SK-N-SH (cell line): ENCODE results near the gene CRYM. TPM values are rescaled to one million over a fixed set of nuclear protein-coding genes. Genes with fewer than 3 reads are reported as not detected.
A peak's percentile ranks its signal among the peaks of the same experiment; 100 is the strongest.

ENCODE experiments used
- CTCF ChIA-PET: fragments of 300-600, 350-600 bp; formaldehyde crosslinking; extraction: SDS; loops from one replicate; lab custom pipeline; 2021; lab: Yijun Ruan, JAX
- POLR2A ChIA-PET: fragments of 350-600 bp; sonication (Branson Sonifier 250); formaldehyde crosslinking; extraction: SDS; loops from one replicate; lab custom pipeline; 2020; ENCODE audit warnings: antibody characterized with exemption, inconsistent platforms; lab: Yijun Ruan, JAX
- DNase-seq: peaks from one replicate; pipeline ENCODE4 v3.0.0; 2012
- H2AFZ ChIP-seq: fragments of 200-600 bp; sonication (generic); 2 replicates; pipeline ENCODE4 v1.8.1; 2016; ENCODE audit warnings: antibody characterized with exemption, mild to moderate bottlenecking, low read depth
- H3F3A ChIP-seq: fragments of 200-600 bp; sonication (generic); replicated peaks from 2 replicates; pipeline ENCODE3; 2016; ENCODE audit warnings: antibody characterized with exemption, mild to moderate bottlenecking; ENCODE audit not compliant: insufficient read depth
- H3K27ac ChIP-seq, 2 experiments: fragments of 200-500 bp in 1 of 2; fragments of 200-600 bp in 1 of 2; sonication (Bioruptor generic) in 1 of 2; sonication (generic), shearing (Covaris generic) in 1 of 2; 2 replicates each; pipeline versions ENCODE4 v1.5.1 to v1.6.1; 2014 to 2016; ENCODE audit warnings: low read depth in 2 of 2, inconsistent platforms in 1 of 2, low read length in 1 of 2, mild to moderate bottlenecking in 1 of 2, mixed read lengths in 1 of 2
- H3K27me3 ChIP-seq: fragments of 200-600 bp; sonication (generic), shearing (Covaris generic); 2 replicates; pipeline ENCODE4 v1.6.1; 2016; ENCODE audit warnings: mixed run types; ENCODE audit not compliant: insufficient read depth
- H3K36me3 ChIP-seq, 2 experiments: fragments of 200-500 bp in 1 of 2; fragments of 200-600 bp in 1 of 2; sonication (Bioruptor generic) in 1 of 2; sonication (generic) in 1 of 2; replicated peaks in 1 of 2; 2 replicates each; pipeline versions ENCODE3 to v1.5.1; 2014 to 2016; ENCODE audit warnings: low read length in 1 of 2, mild to moderate bottlenecking in 1 of 2; ENCODE audit not compliant: insufficient read depth in 2 of 2, control insufficient read depth in 1 of 2
- H3K4me1 ChIP-seq, 2 experiments: fragments of 200-500 bp in 1 of 2; fragments of 200-600 bp in 1 of 2; sonication (Bioruptor generic) in 1 of 2; sonication (generic), shearing (Covaris generic) in 1 of 2; 2 replicates each; pipeline versions ENCODE4 v1.5.1 to v1.6.1; 2014 to 2016; ENCODE audit warnings: low read depth in 1 of 2, low read length in 1 of 2, mixed run types in 1 of 2; ENCODE audit not compliant: insufficient read depth in 2 of 2, control insufficient read depth in 1 of 2
- H3K4me2 ChIP-seq: fragments of 200-600 bp; sonication (generic), shearing (Covaris generic); 2 replicates; pipeline ENCODE4 v1.6.1; 2017; ENCODE audit warnings: mixed run types
- H3K4me3 ChIP-seq, 2 experiments: fragments of 200-500 bp in 1 of 2; fragments of 200-600 bp in 1 of 2; sonication (Bioruptor generic) in 1 of 2; sonication (generic), shearing (Covaris generic) in 1 of 2; 2 replicates each; pipeline versions ENCODE4 v1.5.1 to v1.8.1; 2014 to 2016; ENCODE audit warnings: low read depth in 2 of 2, inconsistent platforms in 1 of 2, low read length in 1 of 2, mild to moderate bottlenecking in 1 of 2, mixed read lengths in 1 of 2, moderate library complexity in 1 of 2
- H3K79me2 ChIP-seq: fragments of 200-600 bp; sonication (generic); 2 replicates; pipeline ENCODE4 v1.8.1; 2017; ENCODE audit warnings: mild to moderate bottlenecking; ENCODE audit not compliant: insufficient read depth
- H3K9ac ChIP-seq: fragments of 200-600 bp; sonication (generic); 2 replicates; pipeline ENCODE4 v1.6.1; 2017; ENCODE audit warnings: mixed run types
- H3K9me2 ChIP-seq: fragments of 200-600 bp; sonication (generic); 2 replicates; pipeline ENCODE4 v1.6.1; 2017; ENCODE audit warnings: mixed run types
- H3K9me3 ChIP-seq: fragments of 200-600 bp; sonication (generic); 2 replicates; pipeline ENCODE4 v1.6.1; 2017; ENCODE audit warnings: mixed run types, mild to moderate bottlenecking, moderate library complexity
- H4K20me1 ChIP-seq: fragments of 200-600 bp; sonication (generic); 2 replicates; pipeline ENCODE4 v1.6.1; 2017; ENCODE audit warnings: mild to moderate bottlenecking, mixed run types; ENCODE audit not compliant: insufficient read depth
- ELF1 ChIP-seq: IDR thresholded peaks from 2 replicates; pipeline ENCODE4 v1.4.0; 2012
- EP300 ChIP-seq, 2 experiments: IDR thresholded peaks; 2 replicates each; pipeline versions ENCODE4 v1.4.0 to v1.6.1; 2012; ENCODE audit warnings: borderline replicate concordance in 1 of 2, low read depth in 1 of 2, low read length in 1 of 2
- EZH2phosphoT487 ChIP-seq: fragments of 200-600 bp; sonication (generic); IDR thresholded peaks from 2 replicates; pipeline ENCODE4 v1.6.1; 2017; ENCODE audit warnings: low read depth, mixed run types, mild to moderate bottlenecking, antibody characterized with exemption, moderate library complexity, borderline replicate concordance
- FOSL2 ChIP-seq: IDR thresholded peaks from 2 replicates; pipeline ENCODE4 v1.4.0; 2012; ENCODE audit warnings: low read depth, mild to moderate bottlenecking, moderate library complexity, borderline replicate concordance
- FOXJ3 ChIP-seq: sonication (generic); formaldehyde crosslinking; IDR thresholded peaks from 2 replicates; pipeline ENCODE4 v1.5.1; 2020; ENCODE audit warnings: mild to moderate bottlenecking, missing genetic modification reagents
- FOXM1 ChIP-seq: IDR thresholded peaks from 2 replicates; pipeline ENCODE4 v1.4.0; 2012; ENCODE audit warnings: low read depth, mild to moderate bottlenecking
- JUND ChIP-seq: IDR thresholded peaks from 2 replicates; pipeline ENCODE4 v1.4.0; 2012
- MXI1 ChIP-seq: IDR thresholded peaks from 2 replicates; pipeline ENCODE4 v1.6.1; 2012; ENCODE audit warnings: mild to moderate bottlenecking, low read depth, low read length, improper control_type of control experiment
- NFIC ChIP-seq: IDR thresholded peaks from 2 replicates; pipeline ENCODE4 v1.4.0; 2012; ENCODE audit warnings: borderline replicate concordance
- NRF1 ChIP-seq: IDR thresholded peaks from 2 replicates; pipeline ENCODE4 v1.6.1; 2012; ENCODE audit warnings: low read depth, mild to moderate bottlenecking, low read length
- POLR2AphosphoS5 ChIP-seq: IDR thresholded peaks from 2 replicates; pipeline ENCODE4 v1.6.1; 2012; ENCODE audit warnings: low read depth, low read length
- RFX5 ChIP-seq: IDR thresholded peaks from 2 replicates; pipeline ENCODE4 v1.6.1; 2012; ENCODE audit warnings: mild to moderate bottlenecking, improper control_type of control experiment, low read length
- SIN3A ChIP-seq: IDR thresholded peaks from 2 replicates; pipeline ENCODE4 v1.6.1; 2012; ENCODE audit warnings: low read depth, mild to moderate bottlenecking, low read length, moderate library complexity, borderline replicate concordance
- SMC3 ChIP-seq: IDR thresholded peaks from 2 replicates; pipeline ENCODE4 v1.6.1; 2012; ENCODE audit warnings: low read depth, low read length, improper control_type of control experiment
- TCF12 ChIP-seq: IDR thresholded peaks from 2 replicates; pipeline ENCODE4 v1.4.0; 2012
- TEAD4 ChIP-seq: IDR thresholded peaks from 2 replicates; pipeline ENCODE4 v1.4.0; 2012; ENCODE audit warnings: mild to moderate bottlenecking, borderline replicate concordance; ENCODE audit not compliant: insufficient read depth
- YY1 ChIP-seq: IDR thresholded peaks from 2 replicates; pipeline ENCODE4 v1.4.0; 2012; ENCODE audit warnings: low read depth, mild to moderate bottlenecking
- WGBS: methylation state at CpG from one replicate; pipeline ENCODE4 v1.1.6; 2017; ENCODE audit warnings: low lambda C conversion rate; 5-methylcytosine and 5-hydroxymethylcytosine counted together
- polyA plus RNA-seq, 3 experiments: library from polyadenylated mRNA; depleted of rRNA; stranded (reverse); fragments of >200 nt; gene quantifications; 2 replicates each; pipeline ENCODE4 v1.2.3, GENCODE V29; 2012
- TF ChIP-seq, protein P1 (sequence below): IDR thresholded peaks from 2 replicates; pipeline ENCODE4 v1.4.0; 2012; ENCODE audit warnings: low read depth, borderline replicate concordance
- TF ChIP-seq, protein P2 (sequence below): IDR thresholded peaks from 2 replicates; pipeline ENCODE4; 2012
- TF ChIP-seq, protein P3 (sequence below): fragments of 150-350 bp; IDR thresholded peaks from 2 replicates; pipeline ENCODE4 v1.6.1; 2017; ENCODE audit warnings: antibody characterized with exemption, low read length, low read depth, borderline replicate concordance
- TF ChIP-seq, protein P4 (sequence below): fragments of 200-600 bp; sonication (generic); IDR thresholded peaks from 2 replicates; pipeline ENCODE4 v1.6.1; 2017; ENCODE audit warnings: antibody characterized with exemption, mild to moderate bottlenecking, moderate library complexity

CRYM gene
- polyA plus RNA-seq, 1 of the 3 experiments (the other 2 are of a cell fraction) = 1.8 TPM

DNA sequence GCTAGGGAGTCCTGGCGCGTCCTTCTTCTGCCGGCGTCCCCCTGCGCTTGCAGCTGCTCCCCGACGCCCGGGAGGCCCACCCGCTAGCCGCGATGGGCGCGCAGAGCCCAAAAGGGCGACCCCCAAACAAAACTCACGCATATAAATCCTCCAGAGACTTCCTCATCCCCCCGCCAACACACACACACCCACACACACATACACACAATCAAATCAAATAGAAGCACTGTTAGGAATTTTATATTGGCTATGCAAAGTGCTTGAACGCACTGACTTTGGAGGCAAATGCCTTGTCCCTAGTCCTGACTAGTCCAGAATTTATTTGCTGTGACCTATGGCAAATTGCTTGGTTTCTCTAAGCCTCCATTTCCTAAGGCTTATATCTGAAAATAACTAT, 23.8 kb upstream of the CRYM start:
- Histone ChIP-seq H3K4me3 (peak overlapping the region; percentile 71 to 93), H3F3A (no peaks in the 10 kb centered on the region), H4K20me1 (no peaks in the 10 kb centered on the region), H3K9me2 (no peaks in the 10 kb centered on the region), H3K27me3 (no peaks in the 10 kb centered on the region), H2AFZ (peak overlapping the region; percentile 99), H3K9me3 (no peaks in the 10 kb centered on the region), H3K36me3 (no peaks in the 10 kb centered on the region), H3K9ac (peak overlapping the region; percentile 71; the same call in 1 of the 2 replicates), H3K27ac (peak overlapping the region in 1 of 2 experiments; percentile 66; a peak in 1 of 4 replicates), H3K4me1 (peaks cover 0 to 4% of the 10 kb centered on the region in 2 experiments; a peak in 1 of 4 replicates), H3K79me2 (no peaks in the 10 kb centered on the region), H3K4me2 (peak overlapping the region; percentile 100)
- POLR2A ChIA-PET = no interaction called here
- CTCF ChIA-PET = interaction anchor here (1.3 to 6.8 kb wide), 8 partner anchors 11 to 1019 kb away, joined by 4 to 169 read pairs (median 17); partner anchors contain the start of genes CRYM and LDAF1
- no peak for DNase-seq
- TF ChIP-seq RFX5 (no peak), TCF12 (no peak), NFIC (no peak), YY1 (no peak), POLR2AphosphoS5 (no peak), SIN3A (no peak), NRF1 (0 out of 2 replicates have a peak, but pooled peaks have one; percentile 5)
- 14% methylated on average over 4 of the region's 17 CpGs for WGBS

DNA sequence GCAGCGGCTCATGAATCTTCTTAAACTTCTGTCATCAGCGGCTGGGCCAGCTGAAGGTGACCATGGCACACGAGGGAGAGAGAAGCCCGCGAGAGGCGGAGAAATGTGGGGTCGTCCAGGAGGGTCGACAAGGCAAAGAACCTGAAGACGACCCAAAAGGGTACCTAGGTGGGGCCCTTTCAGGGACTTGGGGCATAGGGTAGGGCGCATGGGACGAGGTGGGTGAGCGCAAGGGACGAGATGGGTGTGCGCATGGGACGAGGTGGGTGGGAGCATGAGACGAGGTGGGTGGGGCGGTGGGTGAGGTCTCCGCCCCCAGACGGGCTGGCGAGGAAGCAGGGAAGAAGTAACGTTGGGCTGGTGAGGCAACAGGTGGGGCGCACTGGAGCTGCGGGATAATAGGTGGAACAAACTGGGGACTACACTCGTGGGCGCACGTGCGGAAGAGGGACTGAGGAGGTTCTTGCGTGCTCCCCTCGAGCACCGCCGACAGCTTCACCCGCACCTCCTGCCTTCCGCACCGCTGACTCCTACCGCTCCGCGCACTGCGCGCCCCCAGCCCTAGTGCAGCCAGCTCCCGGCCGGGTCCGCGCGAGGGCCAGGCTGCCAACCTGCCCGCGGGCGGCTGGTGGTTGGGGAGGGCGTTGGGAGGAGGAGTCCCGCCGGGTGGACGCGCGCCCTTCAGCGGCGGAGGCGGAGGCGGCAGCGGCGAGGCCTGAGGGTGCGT, 23.2 kb upstream of the CRYM start:
- peak overlapping the region; percentile 71 to 93 for H3K4me3 ChIP-seq
- H3K27ac ChIP-seq = peak overlapping the region; percentile 35 to 66; a peak in 3 of 4 replicates
- POLR2A ChIA-PET = interaction anchor here (0.6 to 0.7 kb wide), 4 partner anchors 110 to 1135 kb away, joined by 3 to 4 read pairs (median 4); no protein-coding TSS in a partner anchor
- peak overlapping the region; percentile 71 for H3K9ac ChIP-seq
- peak overlapping the region; percentile 99 for H2AFZ ChIP-seq
- H4K20me1 ChIP-seq = no peaks in the 10 kb centered on the region
- H3K4me2 ChIP-seq = peak overlapping the region; percentile 100
- CTCF ChIA-PET = interaction anchor here (0.6 to 6.8 kb wide), 43 partner anchors 8 to 1038 kb away, joined by 3 to 169 read pairs (median 5); partner anchors contain the start of genes CRYM, LDAF1 and ZP2
- peak; percentile 90 for DNase-seq
- under 1% methylated on average over 25 of the region's 60 CpGs for WGBS
- peaks cover 0 to 4% of the 10 kb centered on the region in 2 experiments; a peak in 1 of 4 replicates for H3K4me1 ChIP-seq
- H3K79me2 ChIP-seq = no peaks in the 10 kb centered on the region
- H3K9me2 ChIP-seq = no peaks in the 10 kb centered on the region
- no peaks in the 10 kb centered on the region for H3K27me3 ChIP-seq
- H3K9me3 ChIP-seq = no peaks in the 10 kb centered on the region
- H3F3A ChIP-seq = no peaks in the 10 kb centered on the region
- no peaks in the 10 kb centered on the region for H3K36me3 ChIP-seq
- no peak for TF ChIP-seq YY1
- TF ChIP-seq ELF1 = no peak
- no peak for TF ChIP-seq EZH2phosphoT487
- TF ChIP-seq FOXJ3 (CRISPR knock-in tag) = no peak
- TF ChIP-seq TCF12 = no peak
- TF ChIP-seq, protein P1, sequence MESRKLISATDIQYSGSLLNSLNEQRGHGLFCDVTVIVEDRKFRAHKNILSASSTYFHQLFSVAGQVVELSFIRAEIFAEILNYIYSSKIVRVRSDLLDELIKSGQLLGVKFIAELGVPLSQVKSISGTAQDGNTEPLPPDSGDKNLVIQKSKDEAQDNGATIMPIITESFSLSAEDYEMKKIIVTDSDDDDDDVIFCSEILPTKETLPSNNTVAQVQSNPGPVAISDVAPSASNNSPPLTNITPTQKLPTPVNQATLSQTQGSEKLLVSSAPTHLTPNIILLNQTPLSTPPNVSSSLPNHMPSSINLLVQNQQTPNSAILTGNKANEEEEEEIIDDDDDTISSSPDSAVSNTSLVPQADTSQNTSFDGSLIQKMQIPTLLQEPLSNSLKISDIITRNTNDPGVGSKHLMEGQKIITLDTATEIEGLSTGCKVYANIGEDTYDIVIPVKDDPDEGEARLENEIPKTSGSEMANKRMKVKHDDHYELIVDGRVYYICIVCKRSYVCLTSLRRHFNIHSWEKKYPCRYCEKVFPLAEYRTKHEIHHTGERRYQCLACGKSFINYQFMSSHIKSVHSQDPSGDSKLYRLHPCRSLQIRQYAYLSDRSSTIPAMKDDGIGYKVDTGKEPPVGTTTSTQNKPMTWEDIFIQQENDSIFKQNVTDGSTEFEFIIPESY = no peak
- TF ChIP-seq, protein P2, sequence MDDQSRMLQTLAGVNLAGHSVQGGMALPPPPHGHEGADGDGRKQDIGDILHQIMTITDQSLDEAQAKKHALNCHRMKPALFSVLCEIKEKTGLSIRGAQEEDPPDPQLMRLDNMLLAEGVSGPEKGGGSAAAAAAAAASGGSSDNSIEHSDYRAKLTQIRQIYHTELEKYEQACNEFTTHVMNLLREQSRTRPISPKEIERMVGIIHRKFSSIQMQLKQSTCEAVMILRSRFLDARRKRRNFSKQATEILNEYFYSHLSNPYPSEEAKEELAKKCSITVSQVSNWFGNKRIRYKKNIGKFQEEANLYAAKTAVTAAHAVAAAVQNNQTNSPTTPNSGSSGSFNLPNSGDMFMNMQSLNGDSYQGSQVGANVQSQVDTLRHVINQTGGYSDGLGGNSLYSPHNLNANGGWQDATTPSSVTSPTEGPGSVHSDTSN = no peak
- TF ChIP-seq FOSL2 = no peak
- TF ChIP-seq SMC3 = no peak
- peak; percentile 4; the same call in 1 of the 2 replicates for TF ChIP-seq MXI1
- TF ChIP-seq NFIC = no peak
- TF ChIP-seq, protein P3, sequence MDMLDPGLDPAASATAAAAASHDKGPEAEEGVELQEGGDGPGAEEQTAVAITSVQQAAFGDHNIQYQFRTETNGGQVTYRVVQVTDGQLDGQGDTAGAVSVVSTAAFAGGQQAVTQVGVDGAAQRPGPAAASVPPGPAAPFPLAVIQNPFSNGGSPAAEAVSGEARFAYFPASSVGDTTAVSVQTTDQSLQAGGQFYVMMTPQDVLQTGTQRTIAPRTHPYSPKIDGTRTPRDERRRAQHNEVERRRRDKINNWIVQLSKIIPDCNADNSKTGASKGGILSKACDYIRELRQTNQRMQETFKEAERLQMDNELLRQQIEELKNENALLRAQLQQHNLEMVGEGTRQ = no peak
- TF ChIP-seq JUND = no peak
- TF ChIP-seq SIN3A = peak; percentile 51; the same call in 1 of the 2 replicates
- TF ChIP-seq EP300 (IDR thresholded peaks at IDR 0.05; ENCODE audit: borderline replicate concordance in 1 of 2, low read depth in 1 of 2, low read length in 1 of 2) = no peak
- TF ChIP-seq TEAD4 = no peak
- TF ChIP-seq, protein P4, sequence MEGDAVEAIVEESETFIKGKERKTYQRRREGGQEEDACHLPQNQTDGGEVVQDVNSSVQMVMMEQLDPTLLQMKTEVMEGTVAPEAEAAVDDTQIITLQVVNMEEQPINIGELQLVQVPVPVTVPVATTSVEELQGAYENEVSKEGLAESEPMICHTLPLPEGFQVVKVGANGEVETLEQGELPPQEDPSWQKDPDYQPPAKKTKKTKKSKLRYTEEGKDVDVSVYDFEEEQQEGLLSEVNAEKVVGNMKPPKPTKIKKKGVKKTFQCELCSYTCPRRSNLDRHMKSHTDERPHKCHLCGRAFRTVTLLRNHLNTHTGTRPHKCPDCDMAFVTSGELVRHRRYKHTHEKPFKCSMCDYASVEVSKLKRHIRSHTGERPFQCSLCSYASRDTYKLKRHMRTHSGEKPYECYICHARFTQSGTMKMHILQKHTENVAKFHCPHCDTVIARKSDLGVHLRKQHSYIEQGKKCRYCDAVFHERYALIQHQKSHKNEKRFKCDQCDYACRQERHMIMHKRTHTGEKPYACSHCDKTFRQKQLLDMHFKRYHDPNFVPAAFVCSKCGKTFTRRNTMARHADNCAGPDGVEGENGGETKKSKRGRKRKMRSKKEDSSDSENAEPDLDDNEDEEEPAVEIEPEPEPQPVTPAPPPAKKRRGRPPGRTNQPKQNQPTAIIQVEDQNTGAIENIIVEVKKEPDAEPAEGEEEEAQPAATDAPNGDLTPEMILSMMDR = peak; percentile 24; the same call in 1 of the 2 replicates
- TF ChIP-seq FOXM1 = no peak
- peak; percentile 25; the same call in 1 of the 2 replicates for TF ChIP-seq NRF1
